ENCODE results near the gene NFS1. TPM values are rescaled to one million over a fixed set of nuclear protein-coding genes. Genes with fewer than 3 reads are reported as not detected.

Gene NFS1
- total and polyA plus RNA-seq, 2 of the 4 experiments (the other 2 are of a cell fraction): 16.5 to 35.6 TPM

DNA sequence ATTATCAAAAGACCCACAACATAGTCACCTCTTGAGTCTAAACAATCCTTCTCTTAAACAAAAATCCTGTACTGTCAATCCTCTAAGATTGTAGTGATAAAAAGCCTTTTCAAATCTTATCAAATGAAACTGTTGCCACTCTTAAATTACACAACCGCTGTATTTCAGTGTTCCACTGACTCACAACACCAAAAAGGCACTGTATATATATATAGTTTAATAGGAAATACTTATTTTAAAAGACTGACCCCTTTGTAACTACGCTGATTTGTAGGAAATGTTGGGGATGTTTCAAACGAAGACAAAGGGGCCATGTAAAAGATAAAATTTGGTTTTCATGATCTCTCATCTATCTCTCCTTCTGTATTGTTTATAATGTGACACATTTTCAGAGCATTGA lies 48.5 kb downstream of the NFS1 start:
- H3K4me2 ChIP-seq (ENCODE audit: low read depth, low read length): no peak overlapping the region
- H3K56ac ChIP-seq (ENCODE audit: extremely low read depth, insufficient read depth, low read length): no peak overlapping the region
- H2BK120ac ChIP-seq (ENCODE audit: low read depth, low read length): no peak overlapping the region
- H2BK15ac ChIP-seq (ENCODE audit: low read depth, low read length): no peak overlapping the region
- H3K9me1 ChIP-seq (ENCODE audit: insufficient read depth, low read length): peaks cover 19% of the 10 kb centered on the region
- H3K9me3 ChIP-seq (ENCODE audit: control insufficient read depth, insufficient read depth, low read length): no peaks in the 10 kb centered on the region
- ChIA-PET CTCF (no interaction called here), POLR2A (ENCODE audit: unreplicated experiment) (no interaction called here)
- peaks cover 88% of the 10 kb centered on the region for H4K20me1 ChIP-seq (ENCODE audit: insufficient read depth, low read length)
- no peak overlapping the region for H2AFZ ChIP-seq (replicated peaks; ENCODE audit: low read length, poor library complexity)
- H3K23ac ChIP-seq (ENCODE audit: low read depth, low read length): no peak overlapping the region
- H4K91ac ChIP-seq (ENCODE audit: insufficient read depth, low read depth, low read length): no peak overlapping the region
- H2BK5ac ChIP-seq (ENCODE audit: low read depth, low read length, poor library complexity, severe bottlenecking): no peak overlapping the region
- dilution Hi-C loops (cut with HindIII; ENCODE audit: low sequenced_read_pairs, unreplicated experiment): no loop called here
- H3K4me3 ChIP-seq (ENCODE audit: insufficient read depth, low read depth, low read length): no peak overlapping the region
- TF ChIP-seq, protein P1, sequence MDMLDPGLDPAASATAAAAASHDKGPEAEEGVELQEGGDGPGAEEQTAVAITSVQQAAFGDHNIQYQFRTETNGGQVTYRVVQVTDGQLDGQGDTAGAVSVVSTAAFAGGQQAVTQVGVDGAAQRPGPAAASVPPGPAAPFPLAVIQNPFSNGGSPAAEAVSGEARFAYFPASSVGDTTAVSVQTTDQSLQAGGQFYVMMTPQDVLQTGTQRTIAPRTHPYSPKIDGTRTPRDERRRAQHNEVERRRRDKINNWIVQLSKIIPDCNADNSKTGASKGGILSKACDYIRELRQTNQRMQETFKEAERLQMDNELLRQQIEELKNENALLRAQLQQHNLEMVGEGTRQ (IDR thresholded peaks at IDR 0.05; ENCODE audit: low read depth, low read length): no peak
- TF ChIP-seq FOS (IDR thresholded peaks at IDR 0.05; ENCODE audit: low read depth, low read length): no peak
- TF ChIP-seq RAD21 (IDR thresholded peaks at IDR 0.05; ENCODE audit: low read length): no peak
- no peak for TF ChIP-seq POLR2A (IDR thresholded peaks at IDR 0.05; ENCODE audit: low read depth, low read length)
- no peak for TF ChIP-seq RFX5 (IDR thresholded peaks at IDR 0.05; ENCODE audit: low read depth, low read length)
- no peak for TF ChIP-seq MXI1 (IDR thresholded peaks at IDR 0.05; ENCODE audit: borderline replicate concordance, low read depth, low read length)
- no peak for TF ChIP-seq BHLHE40 (IDR thresholded peaks at IDR 0.05; ENCODE audit: low read depth, low read length)
- TF ChIP-seq, protein P2, sequence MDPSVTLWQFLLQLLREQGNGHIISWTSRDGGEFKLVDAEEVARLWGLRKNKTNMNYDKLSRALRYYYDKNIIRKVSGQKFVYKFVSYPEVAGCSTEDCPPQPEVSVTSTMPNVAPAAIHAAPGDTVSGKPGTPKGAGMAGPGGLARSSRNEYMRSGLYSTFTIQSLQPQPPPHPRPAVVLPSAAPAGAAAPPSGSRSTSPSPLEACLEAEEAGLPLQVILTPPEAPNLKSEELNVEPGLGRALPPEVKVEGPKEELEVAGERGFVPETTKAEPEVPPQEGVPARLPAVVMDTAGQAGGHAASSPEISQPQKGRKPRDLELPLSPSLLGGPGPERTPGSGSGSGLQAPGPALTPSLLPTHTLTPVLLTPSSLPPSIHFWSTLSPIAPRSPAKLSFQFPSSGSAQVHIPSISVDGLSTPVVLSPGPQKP (IDR thresholded peaks at IDR 0.05; ENCODE audit: borderline replicate concordance, low read depth, low read length): no peak
- no peak for TF ChIP-seq MAZ (IDR thresholded peaks at IDR 0.05; ENCODE audit: borderline replicate concordance, low read depth, low read length)
- TF ChIP-seq CEBPB (IDR thresholded peaks at IDR 0.05; ENCODE audit: low read depth, low read length): no peak
- TF ChIP-seq RCOR1 (IDR thresholded peaks at IDR 0.05; ENCODE audit: insufficient replicate concordance, low read length): no peak
- TF ChIP-seq CHD1 (IDR thresholded peaks at IDR 0.05; ENCODE audit: low read depth, low read length): no peak
- no peak for TF ChIP-seq NFE2L2 (IDR thresholded peaks at IDR 0.05; ENCODE audit: low read depth, low read length)
- no peak for TF ChIP-seq SMC3 (IDR thresholded peaks at IDR 0.05; ENCODE audit: low read depth, low read length)
- TF ChIP-seq, protein P3, sequence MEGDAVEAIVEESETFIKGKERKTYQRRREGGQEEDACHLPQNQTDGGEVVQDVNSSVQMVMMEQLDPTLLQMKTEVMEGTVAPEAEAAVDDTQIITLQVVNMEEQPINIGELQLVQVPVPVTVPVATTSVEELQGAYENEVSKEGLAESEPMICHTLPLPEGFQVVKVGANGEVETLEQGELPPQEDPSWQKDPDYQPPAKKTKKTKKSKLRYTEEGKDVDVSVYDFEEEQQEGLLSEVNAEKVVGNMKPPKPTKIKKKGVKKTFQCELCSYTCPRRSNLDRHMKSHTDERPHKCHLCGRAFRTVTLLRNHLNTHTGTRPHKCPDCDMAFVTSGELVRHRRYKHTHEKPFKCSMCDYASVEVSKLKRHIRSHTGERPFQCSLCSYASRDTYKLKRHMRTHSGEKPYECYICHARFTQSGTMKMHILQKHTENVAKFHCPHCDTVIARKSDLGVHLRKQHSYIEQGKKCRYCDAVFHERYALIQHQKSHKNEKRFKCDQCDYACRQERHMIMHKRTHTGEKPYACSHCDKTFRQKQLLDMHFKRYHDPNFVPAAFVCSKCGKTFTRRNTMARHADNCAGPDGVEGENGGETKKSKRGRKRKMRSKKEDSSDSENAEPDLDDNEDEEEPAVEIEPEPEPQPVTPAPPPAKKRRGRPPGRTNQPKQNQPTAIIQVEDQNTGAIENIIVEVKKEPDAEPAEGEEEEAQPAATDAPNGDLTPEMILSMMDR (conservative IDR thresholded peaks at IDR 0.05; ENCODE audit: low read depth, low read length): no peak
- TF ChIP-seq MAFK (IDR thresholded peaks at IDR 0.05; ENCODE audit: low read depth, low read length): no peak
- no peak overlapping the region for H2BK20ac ChIP-seq (ENCODE audit: low read depth, low read length)
- peaks cover 7% of the 10 kb centered on the region for H3K4me1 ChIP-seq (ENCODE audit: control insufficient read depth, insufficient read depth, low read length)
- H3K4ac ChIP-seq (ENCODE audit: low read depth, low read length): no peak overlapping the region
- DNase-seq (no peak), ATAC-seq (ENCODE audit: low read depth) (no peak)
- H2AK5ac ChIP-seq (ENCODE audit: low read depth, low read length): no peak overlapping the region
- H3K9ac ChIP-seq (ENCODE audit: low read depth, low read length): no peak overlapping the region
- no peak overlapping the region for H4K5ac ChIP-seq (ENCODE audit: low read depth, low read length)
- no peak overlapping the region for H2AK9ac ChIP-seq (replicated peaks; ENCODE audit: low read depth, low read length, poor library complexity)
- intact Hi-C loops (cut with micrococcal nuclease): no loop called here
- no peak overlapping the region for H3K14ac ChIP-seq (replicated peaks; ENCODE audit: low read depth, low read length)
- no peak overlapping the region for H4K8ac ChIP-seq (ENCODE audit: low read depth in 2 of 2, low read length in 2 of 2)
- peaks cover 25% of the 10 kb centered on the region for H3K36me3 ChIP-seq (ENCODE audit: control insufficient read depth, insufficient read depth, low read length)
- peaks cover 41 to 82% of the 10 kb centered on the region in 2 experiments for H3K79me1 ChIP-seq (ENCODE audit: low read depth in 1 of 2, low read length in 2 of 2)
- BruUV-seq (replicated peaks): no TSS peak
- H3K18ac ChIP-seq (ENCODE audit: low read depth, low read length): no peak overlapping the region
- in situ Hi-C loops (cut with MboI; ENCODE audit: low sequenced_read_pairs): no loop called here
- H3K27me3 ChIP-seq (ENCODE audit: control insufficient read depth, insufficient read depth, low read length): no peaks in the 10 kb centered on the region
- no CpG with 5 or more reads among the region's 3 CpGs for WGBS, 2 experiments (ENCODE audit: extremely low coverage in 2 of 2, insufficient read length in 1 of 2)
- H3K27ac ChIP-seq (ENCODE audit: insufficient read depth, low read length): no peak overlapping the region
